Measurements from ENCODE around the gene SPATA6.

DNA sequence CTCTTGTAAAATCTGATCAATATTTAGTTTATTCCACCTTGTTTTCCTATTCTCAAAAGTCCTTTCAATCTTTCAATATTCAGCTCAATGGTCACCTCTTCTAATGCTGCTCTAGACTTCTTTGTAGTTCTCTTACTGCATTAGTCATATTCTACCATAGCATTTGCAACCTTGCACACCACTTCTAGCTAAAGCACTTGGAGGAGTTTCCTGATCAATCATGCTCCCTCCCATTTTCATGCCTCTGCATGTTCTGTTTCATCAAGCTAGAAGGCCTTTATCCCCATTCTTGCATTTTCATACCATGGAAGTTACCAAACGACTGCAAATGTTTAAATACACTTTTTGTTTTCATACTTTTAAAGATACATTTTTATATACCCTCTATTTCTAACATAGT lies 177.3 kb downstream of the SPATA6 start:
- TF ChIP-seq, protein P1, sequence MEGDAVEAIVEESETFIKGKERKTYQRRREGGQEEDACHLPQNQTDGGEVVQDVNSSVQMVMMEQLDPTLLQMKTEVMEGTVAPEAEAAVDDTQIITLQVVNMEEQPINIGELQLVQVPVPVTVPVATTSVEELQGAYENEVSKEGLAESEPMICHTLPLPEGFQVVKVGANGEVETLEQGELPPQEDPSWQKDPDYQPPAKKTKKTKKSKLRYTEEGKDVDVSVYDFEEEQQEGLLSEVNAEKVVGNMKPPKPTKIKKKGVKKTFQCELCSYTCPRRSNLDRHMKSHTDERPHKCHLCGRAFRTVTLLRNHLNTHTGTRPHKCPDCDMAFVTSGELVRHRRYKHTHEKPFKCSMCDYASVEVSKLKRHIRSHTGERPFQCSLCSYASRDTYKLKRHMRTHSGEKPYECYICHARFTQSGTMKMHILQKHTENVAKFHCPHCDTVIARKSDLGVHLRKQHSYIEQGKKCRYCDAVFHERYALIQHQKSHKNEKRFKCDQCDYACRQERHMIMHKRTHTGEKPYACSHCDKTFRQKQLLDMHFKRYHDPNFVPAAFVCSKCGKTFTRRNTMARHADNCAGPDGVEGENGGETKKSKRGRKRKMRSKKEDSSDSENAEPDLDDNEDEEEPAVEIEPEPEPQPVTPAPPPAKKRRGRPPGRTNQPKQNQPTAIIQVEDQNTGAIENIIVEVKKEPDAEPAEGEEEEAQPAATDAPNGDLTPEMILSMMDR (IDR thresholded peaks at IDR 0.05) = no peak
- TF ChIP-seq POLR2A (IDR thresholded peaks at IDR 0.05) = no peak

Data from testis (tissue), 2 donors.